Measurements from ENCODE around the gene TEX13B.

- TF ChIP-seq, protein P1, sequence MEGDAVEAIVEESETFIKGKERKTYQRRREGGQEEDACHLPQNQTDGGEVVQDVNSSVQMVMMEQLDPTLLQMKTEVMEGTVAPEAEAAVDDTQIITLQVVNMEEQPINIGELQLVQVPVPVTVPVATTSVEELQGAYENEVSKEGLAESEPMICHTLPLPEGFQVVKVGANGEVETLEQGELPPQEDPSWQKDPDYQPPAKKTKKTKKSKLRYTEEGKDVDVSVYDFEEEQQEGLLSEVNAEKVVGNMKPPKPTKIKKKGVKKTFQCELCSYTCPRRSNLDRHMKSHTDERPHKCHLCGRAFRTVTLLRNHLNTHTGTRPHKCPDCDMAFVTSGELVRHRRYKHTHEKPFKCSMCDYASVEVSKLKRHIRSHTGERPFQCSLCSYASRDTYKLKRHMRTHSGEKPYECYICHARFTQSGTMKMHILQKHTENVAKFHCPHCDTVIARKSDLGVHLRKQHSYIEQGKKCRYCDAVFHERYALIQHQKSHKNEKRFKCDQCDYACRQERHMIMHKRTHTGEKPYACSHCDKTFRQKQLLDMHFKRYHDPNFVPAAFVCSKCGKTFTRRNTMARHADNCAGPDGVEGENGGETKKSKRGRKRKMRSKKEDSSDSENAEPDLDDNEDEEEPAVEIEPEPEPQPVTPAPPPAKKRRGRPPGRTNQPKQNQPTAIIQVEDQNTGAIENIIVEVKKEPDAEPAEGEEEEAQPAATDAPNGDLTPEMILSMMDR (IDR thresholded peaks at IDR 0.05), result no peak
- TF ChIP-seq POLR2A (IDR thresholded peaks at IDR 0.05), result no peak
Observed at GRCh38 chrX:107935664-107936433, 46.3 kb downstream of the TEX13B start.

Data from right lobe of liver (tissue), 4 donors.